ENCODE data around the gene KRTAP5-2.

KRTAP5-2 gene

GRCh38 chr11:1560002-1560648 is 38.0 kb downstream of the KRTAP5-2 start:
- intact Hi-C loops (cut with DNase I) = no loop called here
- DNase-seq = peak in 3 of 10 donors; percentile 69 to 86 (median 72)

DNA sequence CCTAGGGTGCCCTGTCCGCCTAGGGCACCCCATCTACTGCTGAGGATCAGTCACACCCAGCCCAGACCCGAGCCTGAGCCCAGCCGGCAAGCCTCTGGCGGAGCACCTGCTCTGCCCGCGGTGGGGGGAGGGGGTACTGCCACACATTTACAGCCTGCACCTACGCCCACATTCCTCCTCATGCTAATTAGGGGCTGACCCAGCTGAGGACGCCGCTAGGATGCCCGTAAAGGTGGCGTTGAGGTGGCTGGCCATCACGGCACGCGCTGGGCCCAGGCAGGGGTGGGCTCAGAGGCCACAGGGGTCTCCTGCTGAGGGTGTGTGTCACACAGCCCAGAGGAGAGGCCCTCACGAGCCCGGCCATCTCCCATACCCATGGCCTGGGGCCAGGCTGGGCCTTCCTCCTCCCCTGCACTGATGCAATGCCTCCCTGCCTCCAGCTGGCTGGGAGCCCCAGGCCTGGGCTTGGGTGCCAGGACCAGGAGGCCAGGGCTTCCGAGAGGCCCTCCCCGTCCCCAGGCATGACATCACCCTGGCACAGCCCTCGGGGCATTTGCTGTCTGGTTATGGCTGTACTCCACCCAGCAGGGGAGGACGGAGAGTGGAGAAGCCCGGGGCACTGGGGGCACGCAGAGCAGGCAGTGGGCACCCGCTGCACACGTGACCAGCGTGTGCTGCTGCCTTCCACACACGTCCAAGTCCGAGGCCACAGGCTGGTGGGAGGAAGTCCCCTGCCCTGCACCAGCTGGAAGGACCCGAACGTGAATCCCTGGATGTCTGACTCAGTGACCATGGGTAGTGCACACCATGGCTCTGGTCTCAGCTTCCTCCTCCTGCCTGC is 38.8 kb downstream of the KRTAP5-2 start:
- intact Hi-C loops (cut with DNase I) = no loop called here
- peak; percentile 86 to 99 (median 92) for DNase-seq

DNA sequence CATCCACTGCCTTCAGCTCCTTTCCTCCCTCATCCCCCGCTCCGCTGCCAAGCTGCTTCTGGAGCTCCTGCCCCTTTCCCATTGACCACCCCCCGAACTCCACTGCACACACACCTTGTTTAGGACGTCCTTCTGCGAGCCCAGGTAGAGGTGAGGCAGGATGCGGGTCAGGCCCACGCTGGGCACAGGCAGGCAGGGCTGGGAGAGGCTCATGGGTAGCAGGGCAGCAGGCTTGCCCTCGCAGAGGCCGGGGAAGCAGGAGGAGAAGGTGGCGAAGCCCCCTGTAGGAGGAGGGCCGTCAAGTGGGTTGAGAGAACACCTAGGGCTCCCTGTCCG is 39.4 kb downstream of the KRTAP5-2 start:
- no peak for DNase-seq
- intact Hi-C loops (cut with DNase I) = no loop called here

DNA sequence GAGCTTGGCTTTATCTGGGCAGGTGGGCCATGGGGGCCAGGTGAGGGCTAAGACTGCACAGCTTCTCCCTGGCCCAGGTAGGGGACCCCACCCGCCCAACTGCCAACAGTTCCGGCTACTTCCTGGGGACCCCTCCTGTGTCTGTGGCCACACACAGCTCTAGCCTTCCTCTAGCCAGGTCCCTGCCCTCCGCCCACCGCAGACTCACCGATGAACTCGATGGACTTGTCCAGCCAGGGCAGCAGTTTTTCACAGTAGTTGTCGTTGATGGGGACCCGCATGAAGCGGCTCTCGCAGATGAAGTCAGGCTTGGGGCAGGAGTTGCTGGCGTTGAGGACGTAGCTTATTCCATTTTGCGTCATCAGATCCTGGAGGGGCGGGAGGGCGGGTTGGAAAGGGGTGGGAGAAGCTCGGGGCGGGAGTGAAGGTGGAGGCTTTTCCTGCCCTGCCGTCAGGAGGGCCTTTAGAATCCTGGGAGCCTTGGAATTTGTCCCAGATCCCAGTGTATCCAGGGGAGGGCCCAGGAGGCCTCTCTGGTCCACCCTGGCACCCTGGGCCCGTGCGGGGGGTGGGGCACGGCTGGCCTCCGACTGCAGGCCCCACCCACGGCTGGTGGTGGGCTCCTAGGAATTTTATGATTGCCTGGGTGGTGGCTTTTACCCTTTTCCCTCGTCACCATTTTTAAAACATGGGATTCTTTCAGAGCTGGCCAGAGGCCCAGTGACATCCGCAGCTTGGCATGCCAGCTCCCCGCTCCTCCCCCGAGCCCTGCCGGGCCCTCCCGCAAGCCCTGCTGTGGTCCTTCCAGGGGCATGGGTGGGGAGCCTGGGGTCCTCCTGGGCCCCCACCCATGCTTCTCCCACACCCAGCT is 40.0 kb downstream of the KRTAP5-2 start:
- intact Hi-C loops (cut with DNase I) = no loop called here
- DNase-seq = peak in 4 of 10 donors; percentile 53 to 90 (median 82)

DNA sequence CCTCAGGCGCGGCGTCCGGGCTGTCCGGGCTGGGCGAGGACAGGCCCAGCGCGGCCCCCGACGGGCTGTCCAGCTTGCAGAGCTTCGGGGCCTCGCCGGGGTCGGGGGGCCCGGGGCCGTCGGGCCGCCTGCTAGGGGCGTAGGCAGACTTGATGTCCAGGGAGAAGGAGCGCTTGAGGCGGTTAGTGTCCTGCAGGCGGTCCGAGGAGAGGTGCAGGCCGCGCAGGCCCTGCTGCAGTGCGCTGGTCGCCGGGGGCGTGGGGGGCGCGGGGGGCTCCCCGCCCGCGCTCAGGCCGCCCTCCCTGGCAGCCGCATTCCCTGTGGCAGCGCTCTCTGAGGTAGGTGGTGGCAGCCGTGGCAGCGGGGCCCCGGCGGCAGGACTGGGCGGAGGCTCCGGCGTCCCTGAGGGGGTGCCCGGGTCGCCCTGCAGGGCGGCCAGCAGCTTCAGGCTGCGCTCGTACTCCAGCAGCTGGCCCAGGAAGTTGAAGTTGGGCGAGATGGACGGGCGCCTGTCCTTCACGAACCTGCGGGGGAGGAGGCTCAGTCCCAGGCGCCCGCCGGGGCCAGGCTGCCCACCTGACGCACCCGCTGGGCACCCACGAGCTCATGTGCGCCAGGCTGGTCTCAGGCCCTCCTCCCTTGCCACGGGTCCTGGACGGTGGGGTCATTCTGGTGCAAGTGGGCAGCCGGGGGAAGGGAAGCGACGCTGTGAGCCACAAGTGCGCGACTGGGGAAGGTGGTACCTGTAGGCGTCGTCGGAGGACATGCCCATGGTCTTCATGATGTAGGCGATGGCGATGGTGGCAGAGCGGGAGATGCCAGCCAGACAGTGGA is 40.8 kb downstream of the KRTAP5-2 start:
- intact Hi-C loops (cut with DNase I) = no loop called here
- DNase-seq = peak in 3 of 10 donors; percentile 71 to 79 (median 78)

GRCh38 chr11:1556278-1556902 is 41.7 kb downstream of the KRTAP5-2 start:
- intact Hi-C loops (cut with DNase I) = no loop called here
- DNase-seq = peak in 3 of 10 donors; percentile 49 to 81 (median 75)

GRCh38 chr11:1555713-1556153 is 42.4 kb downstream of the KRTAP5-2 start:
- DNase-seq = peak in 3 of 10 donors; percentile 52 to 60 (median 52)
- intact Hi-C loops (cut with DNase I) = no loop called here

- intact Hi-C loops (cut with DNase I) = no loop called here
- peak in 3 of 10 donors; percentile 68 to 80 (median 77) for DNase-seq
These were observed 42.9 kb downstream of the KRTAP5-2 start for GRCh38 chr11:1554981-1555712.

DNA sequence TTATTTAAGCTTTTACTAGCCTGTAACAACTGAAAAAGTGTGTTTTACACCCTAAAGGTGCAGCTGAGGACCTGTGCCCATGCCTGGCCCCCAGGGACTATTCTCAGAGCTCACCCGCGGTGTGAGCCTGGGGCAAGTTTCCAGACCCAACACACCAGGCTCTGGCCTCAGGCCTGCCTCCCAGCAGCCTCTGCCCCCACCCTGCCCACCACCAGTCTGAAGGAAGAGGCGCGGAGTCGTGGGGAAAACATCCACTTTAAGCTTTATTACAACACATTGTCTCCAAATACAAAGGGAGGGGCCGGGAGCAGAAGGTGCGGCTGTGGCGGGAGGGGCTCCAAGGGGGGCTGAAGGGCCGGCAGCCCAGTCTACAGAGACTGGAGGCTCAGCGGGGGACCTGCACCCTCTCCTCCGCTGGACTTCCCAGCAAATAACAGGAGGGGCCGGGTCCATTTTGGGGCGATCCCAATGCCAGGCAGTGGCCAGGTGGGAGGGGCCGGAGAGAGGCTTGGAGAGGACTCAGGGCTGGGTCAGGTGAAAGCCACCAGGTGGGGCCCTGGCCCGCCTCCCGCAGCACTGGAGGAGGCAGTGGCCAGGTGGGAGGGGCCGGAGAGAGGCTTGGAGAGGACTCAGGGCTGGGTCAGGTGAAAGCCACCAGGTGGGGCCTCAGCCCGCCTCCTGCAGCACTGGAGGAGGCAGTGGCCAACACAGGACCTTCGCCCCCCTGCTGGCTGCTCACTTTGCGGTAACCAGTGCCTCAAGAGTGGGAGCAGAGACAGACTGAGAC is 44.1 kb downstream of the KRTAP5-2 start:
- intact Hi-C loops (cut with DNase I) = no loop called here
- peak in 3 of 10 donors; percentile 68 to 73 (median 71) for DNase-seq

GRCh38 chr11:1549338-1550330 is 48.5 kb downstream of the KRTAP5-2 start:
- DNase-seq = peak in 5 of 10 donors; percentile 53 to 96 (median 68)
- intact Hi-C loops (cut with DNase I) = no loop called here

DNA sequence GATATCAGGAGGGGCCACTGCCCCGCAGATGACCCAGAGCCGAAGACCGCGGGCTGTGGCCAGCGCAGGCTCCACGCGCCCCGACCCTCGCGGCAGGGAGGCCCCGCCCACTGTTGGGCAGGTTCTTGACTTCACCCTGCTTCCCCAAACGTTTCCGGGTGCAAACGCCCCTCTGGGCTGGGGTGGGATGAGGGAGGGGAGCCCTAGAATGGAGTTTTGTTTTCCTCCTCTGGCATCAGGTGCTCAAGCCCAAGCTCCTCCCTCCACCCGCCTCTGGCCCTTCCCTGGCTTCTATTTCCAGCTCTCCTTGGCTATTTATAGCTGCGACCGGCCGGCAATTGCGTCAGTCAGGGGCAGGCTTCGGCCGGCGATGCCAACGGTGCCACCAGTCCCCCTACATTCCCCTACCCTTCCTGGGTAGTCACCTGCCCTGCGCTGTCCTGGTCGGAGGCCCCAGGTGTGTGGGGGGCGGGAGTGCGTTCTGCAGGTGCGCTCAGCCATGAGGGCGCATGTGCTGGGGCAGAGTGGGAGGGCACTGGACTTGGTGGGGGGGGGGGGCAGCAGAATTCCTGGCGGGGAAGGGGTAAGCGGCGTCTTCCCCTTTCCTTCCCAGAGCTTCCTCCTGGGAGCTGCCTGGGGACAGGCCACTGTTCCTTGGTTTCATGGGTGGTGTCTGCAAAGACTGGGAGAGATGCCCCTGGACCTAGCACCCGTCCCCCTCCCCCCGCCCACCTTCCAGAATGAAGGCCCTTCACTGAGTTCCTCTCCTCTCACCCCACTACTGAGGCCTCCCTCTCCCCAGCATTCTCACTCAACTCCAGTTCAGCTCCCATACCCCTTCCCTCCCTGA is 49.6 kb downstream of the KRTAP5-2 start:
- peak in 7 of 10 donors; percentile 43 to 95 (median 56) for DNase-seq
- intact Hi-C loops (cut with DNase I) = no loop called here

- intact Hi-C loops (cut with DNase I) = no loop called here
These were observed 50.5 kb downstream of the KRTAP5-2 start for GRCh38 chr11:1547467-1548098.

More at GRCh38 chr11:1547467-1548098, 50.5 kb downstream of the KRTAP5-2 start:
- no peak for DNase-seq

Measured in posterior cingulate gyrus (tissue), 11 donors.